GM12878 (cell line): ENCODE results near the gene PRDM1. TPM values are rescaled to one million over a fixed set of nuclear protein-coding genes. Genes with fewer than 3 reads are reported as not detected.

Source experiments
- BRCA1 ChIP-seq: IDR thresholded peaks from 2 replicates; pipeline ENCODE4 v1.6.1; 2011; ENCODE audit warnings: low read depth, low read length, improper control_type of control experiment
- CHD1 ChIP-seq: IDR thresholded peaks from 2 replicates; pipeline ENCODE4 v1.6.1; 2012; ENCODE audit warnings: low read depth, low read length, improper control_type of control experiment
- CUX1 ChIP-seq: IDR thresholded peaks from 2 replicates; pipeline ENCODE4 v1.6.1; 2012; ENCODE audit warnings: improper control_type of control experiment, low read depth, low read length; ENCODE audit not compliant: insufficient replicate concordance
- EZH2 ChIP-seq: IDR thresholded peaks from 2 replicates; pipeline ENCODE4 v1.6.1; 2012; ENCODE audit warnings: low read depth, mild to moderate bottlenecking, control low read depth, inconsistent platforms, low read length, borderline replicate concordance; ENCODE audit not compliant: control insufficient read depth
- GATAD2B ChIP-seq: fragments of 450-650 bp; conservative IDR thresholded peaks from 2 replicates; pipeline ENCODE4 v1.6.1; 2017; ENCODE audit warnings: low read depth, mild to moderate bottlenecking, moderate library complexity
- IKZF1 ChIP-seq: fragments of 450-650 bp; conservative IDR thresholded peaks from 2 replicates; pipeline ENCODE4 v1.6.1; 2017; ENCODE audit warnings: antibody characterized with exemption, mild to moderate bottlenecking
- IRF5 ChIP-seq: fragments of 450-650 bp; IDR thresholded peaks from 2 replicates; pipeline ENCODE4 v1.6.1; 2017; ENCODE audit warnings: borderline replicate concordance
- MTA3 ChIP-seq: IDR thresholded peaks from 2 replicates; pipeline ENCODE4 v1.6.1; 2012; ENCODE audit warnings: low read length, inconsistent platforms, borderline replicate concordance
- MXI1 ChIP-seq: fragments of 150-350 bp; IDR thresholded peaks from 2 replicates; pipeline ENCODE4 v1.6.1; 2011; ENCODE audit warnings: low read depth, mild to moderate bottlenecking, inconsistent platforms, low read length, improper control_type of control experiment
- NFYB ChIP-seq: IDR thresholded peaks from 2 replicates; pipeline ENCODE4 v1.6.1; 2011; ENCODE audit warnings: low read depth, mild to moderate bottlenecking, low read length, improper control_type of control experiment, moderate library complexity; ENCODE audit not compliant: insufficient read depth
- RUNX3 ChIP-seq: IDR thresholded peaks from 2 replicates; pipeline ENCODE4 v1.6.1; 2012; ENCODE audit warnings: low read length, inconsistent platforms
- SMAD5 ChIP-seq: IDR thresholded peaks from 2 replicates; pipeline ENCODE4 v1.6.1; 2016; ENCODE audit warnings: antibody characterized with exemption, low read depth
- STAT3 ChIP-seq: IDR thresholded peaks from 2 replicates; pipeline ENCODE4 v1.6.1; 2011; ENCODE audit warnings: low read depth, low read length, improper control_type of control experiment
- SUPT20H ChIP-seq: IDR thresholded peaks from 2 replicates; pipeline ENCODE4 v1.6.1; 2011; ENCODE audit warnings: low read depth, mild to moderate bottlenecking, low read length, moderate library complexity, borderline replicate concordance; ENCODE audit not compliant: control insufficient read depth
- TCF3 ChIP-seq: IDR thresholded peaks from 2 replicates; pipeline ENCODE4 v1.6.1; 2012; ENCODE audit warnings: low read depth, mild to moderate bottlenecking, low read length, borderline replicate concordance; ENCODE audit not compliant: insufficient read depth
- USF1 ChIP-seq: IDR thresholded peaks from 2 replicates; pipeline ENCODE4 v1.6.1; 2011; ENCODE audit warnings: borderline replicate concordance, low read depth, mild to moderate bottlenecking, moderate library complexity, mixed read lengths, low read length; ENCODE audit not compliant: insufficient read depth; ENCODE audit errors: extremely low read length
- ZBTB40 ChIP-seq: fragments of 450-650 bp; IDR thresholded peaks from 2 replicates; pipeline ENCODE4 v1.6.1; 2016; ENCODE audit warnings: mild to moderate bottlenecking, moderate library complexity, borderline replicate concordance
- ZNF384 ChIP-seq: IDR thresholded peaks from 2 replicates; pipeline ENCODE4 v1.6.1; 2012; ENCODE audit warnings: low read depth, mild to moderate bottlenecking, low read length, improper control_type of control experiment, borderline replicate concordance
- ZNF622 ChIP-seq: fragments of 450-650 bp; IDR thresholded peaks from 2 replicates; pipeline ENCODE4 v1.6.1; 2017; ENCODE audit warnings: mild to moderate bottlenecking, inconsistent platforms
- polyA plus RNA-seq, 11 experiments: library from polyadenylated mRNA; depleted of rRNA in 4 of 11; unstranded in 6 of 11; stranded (reverse) in 5 of 11; fragments of >200 nt; fragmentation: Nextera tagmentation in 4 of 11; fragmentation: Illumina TruSeq in 1 of 11; extraction: Ambion mirVana in 4 of 11; extraction: Trizol in 1 of 11; gene quantifications; 1 replicate in 1 of 11; 2 replicates in 10 of 11; pipeline versions ENCODE4 v1.2.1 to v1.2.3, GENCODE V29; 2011 to 2016; ENCODE audit warnings: inconsistent platforms in 2 of 11, missing spikeins in 2 of 11, low read depth in 1 of 11
- total RNA-seq, 4 experiments: library from RNA; depleted of rRNA in 3 of 4; stranded (reverse); fragments of >200 nt in 3 of 4; fragmentation: Illumina TruSeq in 1 of 4; extraction: Trizol in 1 of 4; gene quantifications; 2 replicates each; pipeline versions ENCODE4 v1.2.1 to v1.2.3, GENCODE V29; 2013 to 2021

PRDM1 gene
- total and polyA plus RNA-seq, 10 of the 15 experiments (the other 5 are each of a cell fraction or from before 2014, with no cell fraction given) = 1.9 to 15.8 (median 4.1) TPM

- no peak for TF ChIP-seq ZBTB40
- TF ChIP-seq USF1 = no peak
- no peak for TF ChIP-seq IRF5
- peak; percentile 77 for TF ChIP-seq IKZF1
- TF ChIP-seq CHD1 = no peak
- no peak for TF ChIP-seq GATAD2B
- TF ChIP-seq ZNF622 = no peak
- no peak for TF ChIP-seq MXI1
- TF ChIP-seq RUNX3 = peak; percentile 58
- no peak for TF ChIP-seq EZH2
- TF ChIP-seq TCF3 = peak; percentile 49; the same call in 1 of the 2 replicates
- TF ChIP-seq SMAD5 = no peak
- TF ChIP-seq ZNF384 = no peak
- no peak for TF ChIP-seq MTA3
- no peak for TF ChIP-seq NFYB
- no peak for TF ChIP-seq CUX1
- TF ChIP-seq SUPT20H = no peak
- no peak for TF ChIP-seq STAT3
- no peak for TF ChIP-seq BRCA1
Measured at GRCh38 chr6:106145741-106146227, 59.6 kb downstream of the PRDM1 start (continued).
